ENCODE results near the gene PRSS56.
A peak's percentile ranks its signal among the peaks of the same experiment; 100 is the strongest.

The PRSS56 gene

DNA sequence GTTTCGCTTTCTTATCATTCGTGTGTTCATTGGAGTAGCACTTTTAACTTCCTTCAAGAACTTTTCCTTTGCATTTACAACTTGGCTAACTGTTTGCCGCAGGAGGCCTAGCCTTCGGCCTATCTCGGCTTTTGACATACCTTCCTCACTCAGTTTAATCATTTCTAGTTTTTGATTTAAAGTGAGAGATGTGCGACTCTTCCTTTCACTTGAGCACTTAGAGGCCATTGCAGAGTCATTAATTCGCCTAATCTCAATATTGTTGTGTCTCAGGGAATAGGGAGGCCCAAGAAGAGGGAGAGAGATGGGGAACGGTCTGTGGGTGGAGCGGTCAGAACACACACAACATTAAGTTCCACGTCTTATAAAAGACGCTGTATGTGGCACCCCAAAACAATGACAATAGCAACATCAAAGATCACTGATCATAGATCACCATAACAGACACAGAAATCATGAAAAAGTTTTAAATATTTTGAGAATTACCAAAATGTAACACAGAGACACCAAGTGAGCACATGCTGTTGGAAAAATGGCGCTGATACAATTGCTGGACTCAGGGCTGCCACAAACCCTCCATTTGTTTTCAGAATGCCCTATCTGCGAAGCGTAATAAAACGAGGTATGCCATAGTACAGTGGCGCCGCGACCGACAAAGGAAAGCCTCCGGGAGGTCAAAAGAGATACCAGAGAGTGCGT lies 29.6 kb downstream of the PRSS56 start:
- Histone ChIP-seq H3K4me3 (ENCODE audit: severe bottlenecking) (peak overlapping the region; percentile 69), H3K9me3 (ENCODE audit: severe bottlenecking) (no peaks in the 10 kb centered on the region), H3K27ac (ENCODE audit: poor library complexity, severe bottlenecking) (peak overlapping the region; percentile 63), H3K36me3 (ENCODE audit: low read depth) (peaks cover 52% of the 10 kb centered on the region), H3K27me3 (ENCODE audit: insufficient read depth, poor library complexity, severe bottlenecking) (no peaks in the 10 kb centered on the region), H3K4me1 (ENCODE audit: insufficient read depth, poor library complexity, severe bottlenecking) (peaks cover 8% of the 10 kb centered on the region)
- DNase-seq (ENCODE audit: low spot score): no peak
- peak; percentile 31; the same call in 2 of the 3 replicates for ATAC-seq (ENCODE audit: low read depth)
- TF ChIP-seq, protein P1, sequence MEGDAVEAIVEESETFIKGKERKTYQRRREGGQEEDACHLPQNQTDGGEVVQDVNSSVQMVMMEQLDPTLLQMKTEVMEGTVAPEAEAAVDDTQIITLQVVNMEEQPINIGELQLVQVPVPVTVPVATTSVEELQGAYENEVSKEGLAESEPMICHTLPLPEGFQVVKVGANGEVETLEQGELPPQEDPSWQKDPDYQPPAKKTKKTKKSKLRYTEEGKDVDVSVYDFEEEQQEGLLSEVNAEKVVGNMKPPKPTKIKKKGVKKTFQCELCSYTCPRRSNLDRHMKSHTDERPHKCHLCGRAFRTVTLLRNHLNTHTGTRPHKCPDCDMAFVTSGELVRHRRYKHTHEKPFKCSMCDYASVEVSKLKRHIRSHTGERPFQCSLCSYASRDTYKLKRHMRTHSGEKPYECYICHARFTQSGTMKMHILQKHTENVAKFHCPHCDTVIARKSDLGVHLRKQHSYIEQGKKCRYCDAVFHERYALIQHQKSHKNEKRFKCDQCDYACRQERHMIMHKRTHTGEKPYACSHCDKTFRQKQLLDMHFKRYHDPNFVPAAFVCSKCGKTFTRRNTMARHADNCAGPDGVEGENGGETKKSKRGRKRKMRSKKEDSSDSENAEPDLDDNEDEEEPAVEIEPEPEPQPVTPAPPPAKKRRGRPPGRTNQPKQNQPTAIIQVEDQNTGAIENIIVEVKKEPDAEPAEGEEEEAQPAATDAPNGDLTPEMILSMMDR (IDR thresholded peaks at IDR 0.05; ENCODE audit: poor library complexity, severe bottlenecking): no peak

DNA sequence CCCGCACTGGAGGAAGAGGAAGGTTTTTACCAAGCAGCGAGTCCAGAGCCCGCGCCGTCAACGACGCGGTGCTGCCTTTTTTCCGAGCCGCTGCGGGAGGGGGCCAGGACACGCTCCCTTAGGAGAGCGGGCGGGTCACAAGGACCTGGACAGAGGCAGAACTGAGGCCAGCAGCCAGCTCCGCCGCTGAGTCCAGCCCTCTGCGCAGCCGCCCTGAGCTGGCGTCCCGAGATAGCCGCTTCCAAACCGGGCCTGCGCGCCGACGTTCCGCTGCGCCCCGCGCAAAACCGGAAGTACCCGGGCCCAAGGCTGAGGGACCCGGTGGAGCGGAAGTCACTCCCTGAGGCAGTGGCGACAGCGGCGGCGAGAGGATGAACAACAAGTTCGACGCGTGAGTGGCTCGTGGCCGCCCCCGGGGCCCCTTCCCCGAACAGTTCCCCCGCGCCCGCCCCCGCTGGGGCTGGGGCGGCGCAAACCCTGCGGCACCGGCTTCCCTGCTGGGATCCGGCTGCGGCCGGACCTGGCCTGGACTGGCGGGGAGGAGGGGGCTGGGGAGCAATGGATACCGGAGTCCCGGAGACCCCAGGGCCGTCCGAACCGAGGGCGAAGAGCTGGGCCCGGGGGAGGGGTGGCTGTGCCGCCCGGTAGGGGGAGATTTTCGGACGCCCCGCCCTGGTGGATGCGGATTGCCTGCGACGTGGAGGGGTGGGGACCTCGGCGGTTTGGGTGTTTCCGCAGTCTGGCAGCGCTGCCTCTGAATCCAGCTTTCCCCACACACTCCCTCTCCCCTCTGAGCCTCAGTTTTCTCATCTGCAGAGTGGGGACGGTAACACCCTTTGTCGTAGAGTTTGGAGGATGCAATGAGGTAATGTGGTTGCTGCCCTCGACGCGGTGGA lies 30.4 kb downstream of the PRSS56 start, which contains the start of the genes EIF4E2 and TIGD1:
EIF4E2 (plus strand) TSS at position 336 of the 896 bp plus-strand sequence; CDS start at position 372, 36 bp downstream.
TIGD1 (minus strand) TSS at position 204 of the 896 bp plus-strand sequence. CDS start 675 bp downstream, outside the sequence.
- Histone ChIP-seq H3K4me3 (ENCODE audit: severe bottlenecking) (peak within 1 kb of the TSS; percentile 69), H3K36me3 (ENCODE audit: low read depth) (peaks cover 59% of the 10 kb centered on the region), H3K27me3 (ENCODE audit: insufficient read depth, poor library complexity, severe bottlenecking) (no peaks in the 10 kb centered on the region), H3K27ac (ENCODE audit: poor library complexity, severe bottlenecking) (peak within 1 kb of the TSS; percentile 63), H3K9me3 (ENCODE audit: severe bottlenecking) (no peaks in the 10 kb centered on the region), H3K4me1 (ENCODE audit: insufficient read depth, poor library complexity, severe bottlenecking) (peaks cover 8% of the 10 kb centered on the region)
- DNase-seq (ENCODE audit: low spot score) (peak; percentile 90), ATAC-seq (ENCODE audit: low read depth) (peak; percentile 95)
- TF ChIP-seq, protein P1 (IDR thresholded peaks at IDR 0.05; ENCODE audit: poor library complexity, severe bottlenecking): no peak

DNA sequence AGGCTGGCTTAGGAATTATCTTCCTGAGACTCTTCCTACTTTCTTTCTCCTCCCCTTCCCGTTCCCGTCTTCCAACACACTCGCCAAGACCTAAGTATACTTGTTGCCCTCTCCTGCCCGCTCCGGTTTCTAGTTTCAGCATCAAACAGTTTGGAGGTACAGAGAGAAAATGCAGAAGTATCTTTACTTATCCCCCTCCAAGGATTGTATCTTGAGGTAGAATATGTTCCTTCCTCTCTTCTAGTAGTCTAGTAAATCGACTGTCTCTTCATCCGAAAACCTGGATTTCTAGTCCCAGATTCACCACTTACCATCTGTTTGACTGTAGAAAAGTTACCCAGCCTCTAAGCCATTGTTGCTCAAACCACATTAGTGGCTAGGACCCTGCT lies 31.1 kb downstream of the PRSS56 start:
- H3K27ac ChIP-seq (ENCODE audit: poor library complexity, severe bottlenecking): peak overlapping the region; percentile 63
- no peaks in the 10 kb centered on the region for H3K9me3 ChIP-seq (ENCODE audit: severe bottlenecking)
- ATAC-seq (ENCODE audit: low read depth) (no peak), DNase-seq (ENCODE audit: low spot score) (no peak)
- peaks cover 8% of the 10 kb centered on the region for H3K4me1 ChIP-seq (ENCODE audit: insufficient read depth, poor library complexity, severe bottlenecking)
- H3K36me3 ChIP-seq (ENCODE audit: low read depth): peaks cover 65% of the 10 kb centered on the region
- H3K4me3 ChIP-seq (ENCODE audit: severe bottlenecking): peak overlapping the region; percentile 69
- no peaks in the 10 kb centered on the region for H3K27me3 ChIP-seq (ENCODE audit: insufficient read depth, poor library complexity, severe bottlenecking)
- TF ChIP-seq, protein P1 (IDR thresholded peaks at IDR 0.05; ENCODE audit: poor library complexity, severe bottlenecking): no peak

DNA sequence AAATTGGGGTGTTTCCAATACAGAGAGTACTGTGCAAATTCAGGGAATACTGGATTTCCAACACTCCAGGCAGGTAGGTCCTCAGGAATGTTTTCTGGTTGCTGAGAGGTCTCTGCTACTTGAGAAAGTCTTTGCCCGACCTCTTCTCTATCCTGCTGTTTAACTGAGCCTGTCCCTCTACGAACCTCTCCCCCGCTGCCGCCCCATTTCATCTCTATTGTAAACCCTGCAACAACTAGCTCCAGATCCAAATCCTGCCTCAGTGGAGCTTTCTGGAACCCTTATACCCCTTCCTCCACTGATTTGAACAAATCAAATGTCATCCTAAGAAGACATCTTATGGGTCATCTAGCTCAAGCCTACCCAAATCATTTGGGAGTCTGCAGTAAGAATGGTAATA lies 31.6 kb downstream of the PRSS56 start:
- no peak for DNase-seq (ENCODE audit: low spot score)
- no peak for ATAC-seq (ENCODE audit: low read depth)
- Histone ChIP-seq H3K27me3 (ENCODE audit: insufficient read depth, poor library complexity, severe bottlenecking) (no peaks in the 10 kb centered on the region), H3K36me3 (ENCODE audit: low read depth) (peaks cover 66% of the 10 kb centered on the region), H3K4me3 (ENCODE audit: severe bottlenecking) (peak overlapping the region; percentile 69), H3K4me1 (ENCODE audit: insufficient read depth, poor library complexity, severe bottlenecking) (peaks cover 8% of the 10 kb centered on the region), H3K27ac (ENCODE audit: poor library complexity, severe bottlenecking) (peak overlapping the region; percentile 63), H3K9me3 (ENCODE audit: severe bottlenecking) (no peaks in the 10 kb centered on the region)
- TF ChIP-seq, protein P1 (IDR thresholded peaks at IDR 0.05; ENCODE audit: poor library complexity, severe bottlenecking): no peak

All from RWPE2 (cell line).